H9 (cell line): ENCODE measurements around the gene RPP30. TPM values are rescaled to one million over a fixed set of nuclear protein-coding genes. Genes with fewer than 3 reads are reported as not detected.

Source experiments
- DNase-seq: peaks from one replicate; pipeline ENCODE4 v3.0.0-alpha.2; 2017
- H2AFZ ChIP-seq: one replicate; pipeline ENCODE4 v1.6.1; 2013; ENCODE audit warnings: mild to moderate bottlenecking, low read length, control low read depth, moderate library complexity
- H2AK5ac ChIP-seq: 2 replicates; pipeline ENCODE4 v1.6.1; 2013; ENCODE audit warnings: low read length, control low read depth, mixed read lengths; ENCODE audit not compliant: insufficient read length
- H2BK120ac ChIP-seq: one replicate; pipeline ENCODE4 v1.6.1; 2013; ENCODE audit warnings: low read depth, mild to moderate bottlenecking, low read length, control low read depth, inconsistent platforms; ENCODE audit not compliant: poor library complexity, severe bottlenecking
- H2BK12ac ChIP-seq: 2 replicates; pipeline ENCODE4 v1.6.1; 2013; ENCODE audit warnings: low read length, control low read depth, mixed read lengths, low read depth; ENCODE audit not compliant: insufficient read length
- H2BK15ac ChIP-seq: 2 replicates; pipeline ENCODE4 v1.6.1; 2013; ENCODE audit warnings: low read depth, low read length, control low read depth
- H2BK20ac ChIP-seq: one replicate; pipeline ENCODE4 v1.6.1; 2013; ENCODE audit warnings: low read depth, mild to moderate bottlenecking, low read length, control low read depth, inconsistent platforms; ENCODE audit not compliant: poor library complexity, severe bottlenecking
- H2BK5ac ChIP-seq: 2 replicates; pipeline ENCODE4 v1.6.1; 2013; ENCODE audit warnings: low read length, control low read depth, mixed read lengths; ENCODE audit not compliant: insufficient read length
- H3K14ac ChIP-seq: 2 replicates; pipeline ENCODE4 v1.6.1; 2013; ENCODE audit warnings: low read length, control low read depth; ENCODE audit not compliant: insufficient read depth
- H3K18ac ChIP-seq: 2 replicates; pipeline ENCODE4 v1.6.1; 2013; ENCODE audit warnings: low read depth, mild to moderate bottlenecking, mixed read lengths, low read length, control low read depth; ENCODE audit not compliant: insufficient read length
- H3K23ac ChIP-seq: 2 replicates; pipeline ENCODE4 v1.6.1; 2013; ENCODE audit warnings: low read length, control low read depth, mixed read lengths, low read depth; ENCODE audit not compliant: insufficient read length
- H3K23me2 ChIP-seq: 2 replicates; pipeline ENCODE4 v1.6.1; 2013; ENCODE audit warnings: low read depth, mild to moderate bottlenecking, mixed read lengths, low read length, control low read depth; ENCODE audit not compliant: insufficient read length, poor library complexity, severe bottlenecking
- H3K27ac ChIP-seq: 2 replicates; pipeline ENCODE4 v1.5.1; 2013; ENCODE audit warnings: low read length, control low read depth, mixed read lengths, low read depth; ENCODE audit not compliant: insufficient read length
- H3K27me3 ChIP-seq: 2 replicates; pipeline ENCODE4 v1.6.1; 2013; ENCODE audit warnings: low read length, control low read depth, inconsistent platforms; ENCODE audit not compliant: insufficient read depth
- H3K4ac ChIP-seq: 2 replicates; pipeline ENCODE4 v1.6.1; 2013; ENCODE audit warnings: low read depth, mild to moderate bottlenecking, control low read depth, inconsistent platforms, low read length, moderate library complexity
- H3K4me1 ChIP-seq: 2 replicates; pipeline ENCODE4 v1.6.1; 2013; ENCODE audit warnings: low read length, control low read depth, inconsistent platforms; ENCODE audit not compliant: insufficient read depth
- H3K4me2 ChIP-seq: 2 replicates; pipeline ENCODE4 v1.6.1; 2013; ENCODE audit warnings: low read length, control low read depth, mixed read lengths; ENCODE audit not compliant: insufficient read length, insufficient read depth
- H3K56ac ChIP-seq: 2 replicates; pipeline ENCODE4 v1.6.1; 2013; ENCODE audit warnings: low read depth, mild to moderate bottlenecking, mixed read lengths, low read length, control low read depth; ENCODE audit not compliant: insufficient read length
- H3K79me1 ChIP-seq: 2 replicates; pipeline ENCODE4 v1.6.1; 2013; ENCODE audit warnings: low read depth, mild to moderate bottlenecking, moderate library complexity, low read length, control low read depth, inconsistent platforms; ENCODE audit not compliant: insufficient read depth, poor library complexity, severe bottlenecking
- H3K79me2 ChIP-seq: 2 replicates; pipeline ENCODE4 v1.6.1; 2013; ENCODE audit warnings: low read length, control low read depth, inconsistent platforms; ENCODE audit not compliant: insufficient read depth
- H3K9ac ChIP-seq: 2 replicates; pipeline ENCODE4 v1.6.1; 2013; ENCODE audit warnings: low read length, control low read depth, mixed read lengths; ENCODE audit not compliant: insufficient read length; ENCODE audit errors: extremely low read depth
- H3K9me3 ChIP-seq: one replicate; pipeline ENCODE4 v1.6.1; 2013; ENCODE audit warnings: low read depth, low read length, inconsistent platforms; ENCODE audit not compliant: control insufficient read depth
- H3T11ph ChIP-seq: one replicate; pipeline ENCODE4 v1.6.1; 2013; ENCODE audit warnings: mild to moderate bottlenecking, low read length, control low read depth, inconsistent platforms
- H4K20me1 ChIP-seq: one replicate; pipeline ENCODE4 v1.6.1; 2013; ENCODE audit not compliant: control insufficient read depth, insufficient read length, insufficient read depth
- H4K5ac ChIP-seq: 2 replicates; pipeline ENCODE4 v1.6.1; 2013; ENCODE audit warnings: low read depth, mild to moderate bottlenecking, mixed read lengths, low read length, control low read depth; ENCODE audit not compliant: insufficient read length
- H4K8ac ChIP-seq: replicated peaks from 2 replicates; pipeline ENCODE4 v1.6.1; 2013; ENCODE audit warnings: low read length, control low read depth, mixed read lengths, low read depth; ENCODE audit not compliant: insufficient read length
- H4K91ac ChIP-seq: 2 replicates; pipeline ENCODE4 v1.6.1; 2013; ENCODE audit warnings: low read depth, mild to moderate bottlenecking, moderate library complexity, mixed read lengths, low read length, control low read depth; ENCODE audit not compliant: insufficient read length
- H3K27ac Mint-ChIP-seq, 3 experiments: 2 replicates in 2 of 3; 3 replicates in 1 of 3; pipeline ENCODE4 v1.8.0; 2020 to 2021; ENCODE audit warnings: mixed read lengths in 3 of 3, mild to moderate bottlenecking in 1 of 3, moderate library complexity in 1 of 3
- H3K27me3 Mint-ChIP-seq: 2 replicates; pipeline ENCODE4 v1.8.0; 2021; ENCODE audit warnings: low read depth, mild to moderate bottlenecking, moderate library complexity, mixed read lengths
- H3K36me3 Mint-ChIP-seq, 3 experiments: 2 replicates in 2 of 3; 3 replicates in 1 of 3; pipeline ENCODE4 v1.8.0; 2020 to 2021; ENCODE audit warnings: low read depth in 3 of 3, mixed read lengths in 3 of 3; ENCODE audit not compliant: insufficient read depth in 1 of 3
- H3K4me1 Mint-ChIP-seq, 2 experiments: 2 replicates each; pipeline ENCODE4 v1.8.0; 2020; ENCODE audit warnings: mixed read lengths in 2 of 2
- H3K4me3 Mint-ChIP-seq, 2 experiments: 2 replicates in 1 of 2; 3 replicates in 1 of 2; pipeline ENCODE4 v1.8.0; 2020 to 2021; ENCODE audit warnings: mild to moderate bottlenecking in 2 of 2, mixed read lengths in 2 of 2, moderate library complexity in 1 of 2
- H3K9me3 Mint-ChIP-seq, 2 experiments: 2 replicates in 1 of 2; 3 replicates in 1 of 2; pipeline ENCODE4 v1.8.0; 2020; ENCODE audit warnings: mild to moderate bottlenecking in 2 of 2, mixed read lengths in 2 of 2, moderate library complexity in 1 of 2
- CTCF ChIP-seq: fragments of 200-600 bp; sonication (generic); conservative IDR thresholded peaks from 3 replicates; pipeline ENCODE4 v1.8.0; 2021; ENCODE audit warnings: antibody characterized with exemption, mild to moderate bottlenecking
- WGBS: extraction: QIAGEN DNeasy Blood & Tissue Kit; methylation state at CpG from one replicate; pipeline ENCODE4 v1.1.7; 2013; ENCODE audit warnings: missing lambda C conversion rate, low lambda C conversion rate, mixed read lengths; ENCODE audit not compliant: insufficient read length; ENCODE audit errors: extremely low coverage; 5-methylcytosine and 5-hydroxymethylcytosine counted together
- total RNA-seq: library from RNA; stranded (reverse); gene quantifications from 2 replicates; pipeline ENCODE4 v1.2.1, GENCODE V29; 2021

RPP30 gene
- total RNA-seq, 1 experiment from 2014 or later: 77.7 TPM

DNA sequence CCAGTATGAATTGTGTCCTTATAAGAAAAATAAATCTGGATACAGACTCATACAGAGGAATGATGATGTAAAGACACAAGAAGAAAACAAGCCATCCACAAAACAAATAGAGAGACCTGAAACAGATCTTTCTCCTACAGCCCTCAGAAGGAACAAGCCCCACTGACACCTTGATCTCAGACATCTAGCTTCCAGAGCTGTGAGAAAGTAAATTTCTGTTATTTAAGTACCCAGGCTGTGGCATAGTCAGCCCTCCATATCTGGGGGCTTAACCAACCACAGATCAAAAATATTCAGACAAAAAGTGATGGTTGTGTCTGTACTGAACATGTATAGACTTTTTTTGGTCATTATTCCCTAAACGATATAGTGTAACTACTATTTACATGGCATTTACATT, 73.0 kb downstream of the RPP30 start:
- Histone ChIP-seq H3K9me3 (no peaks in the 10 kb centered on the region), H3K23me2 (no peaks in the 10 kb centered on the region), H2AFZ (no peak overlapping the region), H2BK20ac (no peak overlapping the region), H3K9ac (no peak overlapping the region), H2BK120ac (no peak overlapping the region), H3K79me1 (no peaks in the 10 kb centered on the region), H3K27ac (no peak overlapping the region), H4K5ac (no peak overlapping the region), H3K18ac (no peak overlapping the region), H3K4me2 (no peak overlapping the region), H2BK5ac (no peak overlapping the region), H2AK5ac (no peak overlapping the region), H3K56ac (no peak overlapping the region), H2BK12ac (no peak overlapping the region), H3K23ac (no peak overlapping the region), H3T11ph (no peak overlapping the region), H3K27me3 (no peaks in the 10 kb centered on the region; the same call in 1 of the 2 replicates), H3K4ac (no peak overlapping the region), H3K14ac (no peak overlapping the region), H4K8ac (no peak overlapping the region), H3K4me1 (no peaks in the 10 kb centered on the region), H4K20me1 (no peaks in the 10 kb centered on the region), H3K79me2 (no peaks in the 10 kb centered on the region), H2BK15ac (no peak overlapping the region), H4K91ac (no peak overlapping the region)
- no CpG with 5 or more reads among the region's 1 CpG for WGBS
- H3K4me1 Mint-ChIP-seq: no peaks in the 10 kb centered on the region; a peak in 1 of 4 replicates
- no peak for DNase-seq
- no peaks in the 10 kb centered on the region for H3K36me3 Mint-ChIP-seq
- no peak overlapping the region for H3K27ac Mint-ChIP-seq
- peaks cover 85% of the 10 kb centered on the region for H3K27me3 Mint-ChIP-seq
- no peak for TF ChIP-seq CTCF
- H3K9me3 Mint-ChIP-seq: no peaks in the 10 kb centered on the region
- no peak overlapping the region for H3K4me3 Mint-ChIP-seq
